SK-N-SH (cell line): ENCODE data around the gene HSCB. TPM values are rescaled to one million over a fixed set of nuclear protein-coding genes. Genes with fewer than 3 reads are reported as not detected.

Experiments used
- CTCF ChIA-PET: fragments of 300-600, 350-600 bp; formaldehyde crosslinking; extraction: SDS; loops from one replicate; lab custom pipeline; 2021; lab: Yijun Ruan, JAX
- POLR2A ChIA-PET: fragments of 350-600 bp; sonication (Branson Sonifier 250); formaldehyde crosslinking; extraction: SDS; loops from one replicate; lab custom pipeline; 2020; ENCODE audit warnings: antibody characterized with exemption, inconsistent platforms; lab: Yijun Ruan, JAX
- DNase-seq: peaks from one replicate; pipeline ENCODE4 v3.0.0; 2012
- H2AFZ ChIP-seq: fragments of 200-600 bp; sonication (generic); 2 replicates; pipeline ENCODE4 v1.8.1; 2016; ENCODE audit warnings: antibody characterized with exemption, mild to moderate bottlenecking, low read depth
- H3F3A ChIP-seq: fragments of 200-600 bp; sonication (generic); replicated peaks from 2 replicates; pipeline ENCODE3; 2016; ENCODE audit warnings: antibody characterized with exemption, mild to moderate bottlenecking; ENCODE audit not compliant: insufficient read depth
- H3K27ac ChIP-seq, 2 experiments: fragments of 200-500 bp in 1 of 2; fragments of 200-600 bp in 1 of 2; sonication (Bioruptor generic) in 1 of 2; sonication (generic), shearing (Covaris generic) in 1 of 2; 2 replicates each; pipeline versions ENCODE4 v1.5.1 to v1.6.1; 2014 to 2016; ENCODE audit warnings: low read depth in 2 of 2, inconsistent platforms in 1 of 2, low read length in 1 of 2, mild to moderate bottlenecking in 1 of 2, mixed read lengths in 1 of 2
- H3K27me3 ChIP-seq: fragments of 200-600 bp; sonication (generic), shearing (Covaris generic); 2 replicates; pipeline ENCODE4 v1.6.1; 2016; ENCODE audit warnings: mixed run types; ENCODE audit not compliant: insufficient read depth
- H3K36me3 ChIP-seq, 2 experiments: fragments of 200-500 bp in 1 of 2; fragments of 200-600 bp in 1 of 2; sonication (Bioruptor generic) in 1 of 2; sonication (generic) in 1 of 2; replicated peaks in 1 of 2; 2 replicates each; pipeline versions ENCODE3 to v1.5.1; 2014 to 2016; ENCODE audit warnings: low read length in 1 of 2, mild to moderate bottlenecking in 1 of 2; ENCODE audit not compliant: insufficient read depth in 2 of 2, control insufficient read depth in 1 of 2
- H3K4me1 ChIP-seq, 2 experiments: fragments of 200-500 bp in 1 of 2; fragments of 200-600 bp in 1 of 2; sonication (Bioruptor generic) in 1 of 2; sonication (generic), shearing (Covaris generic) in 1 of 2; 2 replicates each; pipeline versions ENCODE4 v1.5.1 to v1.6.1; 2014 to 2016; ENCODE audit warnings: low read depth in 1 of 2, low read length in 1 of 2, mixed run types in 1 of 2; ENCODE audit not compliant: insufficient read depth in 2 of 2, control insufficient read depth in 1 of 2
- H3K4me2 ChIP-seq: fragments of 200-600 bp; sonication (generic), shearing (Covaris generic); 2 replicates; pipeline ENCODE4 v1.6.1; 2017; ENCODE audit warnings: mixed run types
- H3K4me3 ChIP-seq, 2 experiments: fragments of 200-500 bp in 1 of 2; fragments of 200-600 bp in 1 of 2; sonication (Bioruptor generic) in 1 of 2; sonication (generic), shearing (Covaris generic) in 1 of 2; 2 replicates each; pipeline versions ENCODE4 v1.5.1 to v1.8.1; 2014 to 2016; ENCODE audit warnings: low read depth in 2 of 2, inconsistent platforms in 1 of 2, low read length in 1 of 2, mild to moderate bottlenecking in 1 of 2, mixed read lengths in 1 of 2, moderate library complexity in 1 of 2
- H3K79me2 ChIP-seq: fragments of 200-600 bp; sonication (generic); 2 replicates; pipeline ENCODE4 v1.8.1; 2017; ENCODE audit warnings: mild to moderate bottlenecking; ENCODE audit not compliant: insufficient read depth
- H3K9ac ChIP-seq: fragments of 200-600 bp; sonication (generic); 2 replicates; pipeline ENCODE4 v1.6.1; 2017; ENCODE audit warnings: mixed run types
- H3K9me2 ChIP-seq: fragments of 200-600 bp; sonication (generic); 2 replicates; pipeline ENCODE4 v1.6.1; 2017; ENCODE audit warnings: mixed run types
- H3K9me3 ChIP-seq: fragments of 200-600 bp; sonication (generic); 2 replicates; pipeline ENCODE4 v1.6.1; 2017; ENCODE audit warnings: mixed run types, mild to moderate bottlenecking, moderate library complexity
- H4K20me1 ChIP-seq: fragments of 200-600 bp; sonication (generic); 2 replicates; pipeline ENCODE4 v1.6.1; 2017; ENCODE audit warnings: mild to moderate bottlenecking, mixed run types; ENCODE audit not compliant: insufficient read depth
- CTCF ChIP-seq: fragments of 200-600 bp; sonication (generic); IDR thresholded peaks from 2 replicates; pipeline ENCODE4 v1.6.1; 2017; ENCODE audit warnings: antibody characterized with exemption, mild to moderate bottlenecking, moderate library complexity
- ELF1 ChIP-seq: IDR thresholded peaks from 2 replicates; pipeline ENCODE4 v1.4.0; 2012
- FOSL2 ChIP-seq: IDR thresholded peaks from 2 replicates; pipeline ENCODE4 v1.4.0; 2012; ENCODE audit warnings: low read depth, mild to moderate bottlenecking, moderate library complexity, borderline replicate concordance
- FOXM1 ChIP-seq: IDR thresholded peaks from 2 replicates; pipeline ENCODE4 v1.4.0; 2012; ENCODE audit warnings: low read depth, mild to moderate bottlenecking
- GABPA ChIP-seq: IDR thresholded peaks from 2 replicates; pipeline ENCODE4 v1.4.0; 2012; ENCODE audit warnings: low read depth, mild to moderate bottlenecking
- GATA2 ChIP-seq: sonication (generic); formaldehyde crosslinking; IDR thresholded peaks from 2 replicates; pipeline ENCODE4 v1.5.0; 2020; ENCODE audit warnings: mild to moderate bottlenecking, missing genetic modification reagents
- IRF3 ChIP-seq: fragments of 150-350 bp; IDR thresholded peaks from 2 replicates; pipeline ENCODE4 v1.6.1; 2016; ENCODE audit warnings: mild to moderate bottlenecking, low read depth, low read length
- MXI1 ChIP-seq: IDR thresholded peaks from 2 replicates; pipeline ENCODE4 v1.6.1; 2012; ENCODE audit warnings: mild to moderate bottlenecking, low read depth, low read length, improper control_type of control experiment
- NFIC ChIP-seq: IDR thresholded peaks from 2 replicates; pipeline ENCODE4 v1.4.0; 2012; ENCODE audit warnings: borderline replicate concordance
- NRF1 ChIP-seq: IDR thresholded peaks from 2 replicates; pipeline ENCODE4 v1.6.1; 2012; ENCODE audit warnings: low read depth, mild to moderate bottlenecking, low read length
- POLR2AphosphoS5 ChIP-seq: IDR thresholded peaks from 2 replicates; pipeline ENCODE4 v1.6.1; 2012; ENCODE audit warnings: low read depth, low read length
- REST ChIP-seq: IDR thresholded peaks from 2 replicates; pipeline ENCODE4 v1.6.1; 2012; ENCODE audit warnings: mild to moderate bottlenecking, low read depth, low read length, moderate library complexity
- RFX5 ChIP-seq: IDR thresholded peaks from 2 replicates; pipeline ENCODE4 v1.6.1; 2012; ENCODE audit warnings: mild to moderate bottlenecking, improper control_type of control experiment, low read length
- RXRA ChIP-seq: IDR thresholded peaks from 2 replicates; pipeline ENCODE4 v1.4.0; 2012; ENCODE audit warnings: low read depth, mild to moderate bottlenecking, borderline replicate concordance
- SIN3A ChIP-seq: IDR thresholded peaks from 2 replicates; pipeline ENCODE4 v1.6.1; 2012; ENCODE audit warnings: low read depth, mild to moderate bottlenecking, low read length, moderate library complexity, borderline replicate concordance
- SMC3 ChIP-seq: IDR thresholded peaks from 2 replicates; pipeline ENCODE4 v1.6.1; 2012; ENCODE audit warnings: low read depth, low read length, improper control_type of control experiment
- TEAD4 ChIP-seq: IDR thresholded peaks from 2 replicates; pipeline ENCODE4 v1.4.0; 2012; ENCODE audit warnings: mild to moderate bottlenecking, borderline replicate concordance; ENCODE audit not compliant: insufficient read depth
- USF1 ChIP-seq: IDR thresholded peaks from 2 replicates; pipeline ENCODE4 v1.4.0; 2012; ENCODE audit warnings: low read depth, borderline replicate concordance
- ZBTB33 ChIP-seq: IDR thresholded peaks from 2 replicates; pipeline ENCODE4 v1.4.0; 2012; ENCODE audit warnings: low read depth, borderline replicate concordance
- WGBS: methylation state at CpG from one replicate; pipeline ENCODE4 v1.1.6; 2017; ENCODE audit warnings: low lambda C conversion rate; 5-methylcytosine and 5-hydroxymethylcytosine counted together
- polyA plus RNA-seq, 3 experiments: library from polyadenylated mRNA; depleted of rRNA; stranded (reverse); fragments of >200 nt; gene quantifications; 2 replicates each; pipeline ENCODE4 v1.2.3, GENCODE V29; 2012

HSCB gene
- polyA plus RNA-seq, 1 of the 3 experiments (the other 2 are of a cell fraction) = 19.9 TPM

- TF ChIP-seq SMC3 = 0 out of 2 replicates have a peak, but pooled peaks have one; percentile 2
- no peak for TF ChIP-seq ELF1
- peak; percentile 64; the same call in 1 of the 2 replicates for TF ChIP-seq TEAD4
- TF ChIP-seq NRF1 = no peak
- TF ChIP-seq RXRA = peak; percentile 44; the same call in 1 of the 2 replicates
- peak; percentile 32; the same call in 1 of the 2 replicates for TF ChIP-seq NFIC
These were observed 29.7 kb upstream of the HSCB start (continued) for GRCh38 chr22:28711820-28712777.

GRCh38 chr22:28714043-28714628, 27.7 kb upstream of the HSCB start:
- Histone ChIP-seq H3K9me2 (no peaks in the 10 kb centered on the region), H3F3A (peaks cover 41% of the 10 kb centered on the region), H3K4me3 (no peak overlapping the region), H3K27me3 (no peaks in the 10 kb centered on the region), H3K4me1 (peaks cover 17 to 35% of the 10 kb centered on the region in 2 experiments; a peak in 3 of 4 replicates), H3K36me3 (peaks cover 2 to 10% of the 10 kb centered on the region in 2 experiments), H4K20me1 (no peaks in the 10 kb centered on the region), H3K9ac (no peak overlapping the region), H3K9me3 (no peaks in the 10 kb centered on the region), H3K4me2 (no peak overlapping the region), H2AFZ (no peak overlapping the region), H3K27ac (no peak overlapping the region), H3K79me2 (no peaks in the 10 kb centered on the region)
- CTCF ChIA-PET = interaction anchor here (0.6 to 1.8 kb wide), 2 partner anchors 114 to 1340 kb away, joined by 3 to 4 read pairs; no protein-coding TSS in a partner anchor
- TF ChIP-seq NFIC (no peak), IRF3 (no peak), ZBTB33 (no peak), NRF1 (no peak), USF1 (no peak), REST (no peak), FOSL2 (no peak), POLR2AphosphoS5 (no peak), MXI1 (no peak), GABPA (no peak), CTCF (no peak), GATA2 (CRISPR knock-in tag) (no peak), SIN3A (no peak), FOXM1 (no peak), RFX5 (no peak), ELF1 (no peak)
- 98% methylated on average over 2 of the region's 2 CpGs for WGBS
- DNase-seq = no peak
- POLR2A ChIA-PET = no interaction called here
